GM23338 (cell line): Measurements from ENCODE around the gene EFCAB13. TPM values are rescaled to one million over a fixed set of nuclear protein-coding genes. Genes with fewer than 3 reads are reported as not detected.

Experiments used
- ATAC-seq: fragments of 200-7000 bp; cut with Tn5 transposase; 3 replicates; pipeline ENCODE4 v1.9.1; 2020
- DNase-seq: peaks from one replicate; pipeline ENCODE4 v3.0.0-alpha.2; 2015; ENCODE audit warnings: low spot score
- H2AFZ ChIP-seq: fragments of 200-600 bp; sonication (generic); 2 replicates; pipeline ENCODE4 v1.8.0; 2016; ENCODE audit warnings: antibody characterized with exemption, mild to moderate bottlenecking, moderate library complexity
- H3F3A ChIP-seq: fragments of 200-600 bp; sonication (generic); replicated peaks from 2 replicates; pipeline ENCODE4 v1.8.0; 2017; ENCODE audit warnings: antibody characterized with exemption, mixed run types, low read depth
- H3K27ac ChIP-seq: fragments of 200-600 bp; sonication (generic); 2 replicates; pipeline ENCODE4 v1.6.1; 2016; ENCODE audit warnings: low read depth
- H3K27me3 ChIP-seq: fragments of 200-600 bp; sonication (generic); 2 replicates; pipeline ENCODE4 v1.8.0; 2016; ENCODE audit warnings: mild to moderate bottlenecking, mixed run types, moderate library complexity; ENCODE audit not compliant: insufficient read depth
- H3K36me3 ChIP-seq: fragments of 200-600 bp; sonication (generic); 2 replicates; pipeline ENCODE4 v1.8.0; 2016; ENCODE audit warnings: mild to moderate bottlenecking; ENCODE audit not compliant: insufficient read depth
- H3K4me1 ChIP-seq: fragments of 200-600 bp; sonication (generic); 2 replicates; pipeline ENCODE4 v1.8.0; 2016; ENCODE audit warnings: mild to moderate bottlenecking, moderate library complexity; ENCODE audit not compliant: insufficient read depth
- H3K4me2 ChIP-seq: fragments of 200-600 bp; sonication (generic); 2 replicates; pipeline ENCODE4 v1.7.1; 2017; ENCODE audit warnings: mixed run types
- H3K4me3 ChIP-seq: fragments of 200-600 bp; sonication (generic); 2 replicates; pipeline ENCODE4 v1.6.1; 2016; ENCODE audit warnings: mixed run types
- H3K79me2 ChIP-seq: fragments of 200-600 bp; sonication (generic); replicated peaks from 2 replicates; pipeline ENCODE4 v1.8.0; 2017; ENCODE audit warnings: mild to moderate bottlenecking; ENCODE audit not compliant: insufficient read depth
- H3K9me2 ChIP-seq: fragments of 200-600 bp; sonication (generic); 2 replicates; pipeline ENCODE4 v1.8.0; 2017; ENCODE audit not compliant: insufficient read depth
- H4K20me1 ChIP-seq: fragments of 200-600 bp; sonication (generic); replicated peaks from 2 replicates; pipeline ENCODE4 v1.8.0; 2017; ENCODE audit warnings: mild to moderate bottlenecking; ENCODE audit not compliant: insufficient read depth
- H3K27ac Mint-ChIP-seq: 2 replicates; pipeline ENCODE4 v1.8.0; 2020; ENCODE audit warnings: inconsistent platforms, mild to moderate bottlenecking, moderate library complexity, mixed read lengths
- H3K27me3 Mint-ChIP-seq: 3 replicates; pipeline ENCODE4 v1.8.0; 2022; ENCODE audit warnings: low read depth, mild to moderate bottlenecking, moderate library complexity, mixed read lengths, inconsistent platforms; ENCODE audit not compliant: insufficient read depth, poor library complexity
- H3K36me3 Mint-ChIP-seq: 3 replicates; pipeline ENCODE4 v1.8.0; 2021; ENCODE audit warnings: low read depth, mild to moderate bottlenecking, inconsistent platforms, moderate library complexity, mixed read lengths
- H3K4me1 Mint-ChIP-seq: 3 replicates; pipeline ENCODE4 v1.8.0; 2020; ENCODE audit warnings: mild to moderate bottlenecking, inconsistent platforms, mixed read lengths
- H3K4me3 Mint-ChIP-seq: 3 replicates; pipeline ENCODE4 v1.8.0; 2021; ENCODE audit warnings: moderate library complexity, mild to moderate bottlenecking, inconsistent platforms, mixed read lengths
- H3K9me3 Mint-ChIP-seq: 3 replicates; pipeline ENCODE4 v1.8.0; 2020; ENCODE audit warnings: moderate library complexity, mild to moderate bottlenecking, inconsistent platforms, mixed read lengths
- ETS1 ChIP-seq: IDR thresholded peaks from 2 replicates; pipeline ENCODE4 v1.6.1; 2016; ENCODE audit warnings: antibody characterized with exemption
- JUNB ChIP-seq: IDR thresholded peaks from one replicate; pipeline ENCODE4 v1.6.1; 2016; ENCODE audit warnings: antibody characterized with exemption; ENCODE audit not compliant: unreplicated experiment
- NANOG ChIP-seq: IDR thresholded peaks from 2 replicates; pipeline ENCODE4 v1.6.1; 2016; ENCODE audit warnings: antibody characterized with exemption, borderline replicate concordance
- STAT1 ChIP-seq: IDR thresholded peaks from one replicate; pipeline ENCODE4 v1.6.1; 2016; ENCODE audit warnings: antibody characterized with exemption; ENCODE audit not compliant: unreplicated experiment
- ZNF114 ChIP-seq: fragments of 250-450 bp; sonication (Bioruptor Pico); IDR thresholded peaks from 2 replicates; pipeline ENCODE4 v1.5.0; 2020; ENCODE audit warnings: mild to moderate bottlenecking, moderate library complexity
- ZNF331 ChIP-seq: fragments of 250-450 bp; sonication (Bioruptor Pico); IDR thresholded peaks from 2 replicates; pipeline ENCODE4 v1.5.0; 2020; ENCODE audit warnings: low read depth, mild to moderate bottlenecking, moderate library complexity
- ZNF462 ChIP-seq: fragments of 250-450 bp; sonication (Bioruptor Pico); IDR thresholded peaks from 2 replicates; pipeline ENCODE4 v1.5.0; 2020; ENCODE audit warnings: mild to moderate bottlenecking, moderate library complexity
- polyA plus RNA-seq: library from polyadenylated mRNA; unstranded; fragments of >200 nt; fragmentation: Nextera tagmentation; extraction: Ambion mirVana; gene quantifications from 2 replicates; pipeline ENCODE4 v1.2.1, GENCODE V29; 2016
- total RNA-seq: library from RNA; depleted of rRNA; stranded (reverse); fragments of >200 nt; shearing (Covaris generic); gene quantifications from 2 replicates; pipeline ENCODE4 v1.2.3, GENCODE V29; 2014

Gene EFCAB13
- total and polyA plus RNA-seq, 2 experiments from 2014 or later = 4.1 to 5.4 TPM

GRCh38 chr17:47324224-47325020 lies 667 bp downstream of the EFCAB13 start (continued):
- TF ChIP-seq ZNF462 (CRISPR knock-in tag) (no peak), JUNB (no peak)

- Histone ChIP-seq H3K4me2 (peak overlapping the region; percentile 85), H4K20me1 (no peaks in the 10 kb centered on the region), H3K27me3 (peaks cover 25% of the 10 kb centered on the region), H3K36me3 (no peaks in the 10 kb centered on the region; the same call in 1 of the 2 replicates), H3K27ac (no peak overlapping the region), H3K4me1 (peaks cover 14% of the 10 kb centered on the region), H3K4me3 (peak overlapping the region; percentile 71), H3F3A (peaks cover 7% of the 10 kb centered on the region), H2AFZ (no peak overlapping the region), H3K9me2 (no peaks in the 10 kb centered on the region), H3K79me2 (no peaks in the 10 kb centered on the region)
- Mint-ChIP-seq H3K27ac (no peak overlapping the region), H3K27me3 (peaks cover 23% of the 10 kb centered on the region), H3K4me1 (peaks cover 12% of the 10 kb centered on the region; the same call in 2 of the 3 replicates), H3K4me3 (no peak overlapping the region; the same call in 2 of the 3 replicates), H3K9me3 (peaks cover 15% of the 10 kb centered on the region), H3K36me3 (peaks cover 8% of the 10 kb centered on the region; the same call in 2 of the 3 replicates)
- ATAC-seq = no peak
- DNase-seq = no peak
- TF ChIP-seq ZNF462 (CRISPR knock-in tag) (no peak), NANOG (no peak), STAT1 (no peak), ZNF114 (CRISPR knock-in tag) (no peak), JUNB (no peak), ZNF331 (no peak), ETS1 (no peak)
Observed at GRCh38 chr17:47325176-47325575, 1.4 kb downstream of the EFCAB13 start.
